ENCODE measurements around the gene HEG1. TPM values are rescaled to one million over a fixed set of nuclear protein-coding genes. Genes with fewer than 3 reads are reported as not detected.
"Not testable (repeated sequence)": the region's sequence is repeated elsewhere in the genome, so short reads cannot be mapped to it uniquely, and the experiment has no call there.

The HEG1 gene
- total RNA-seq, 1 donor from 2014 or later: 104 TPM

DNA sequence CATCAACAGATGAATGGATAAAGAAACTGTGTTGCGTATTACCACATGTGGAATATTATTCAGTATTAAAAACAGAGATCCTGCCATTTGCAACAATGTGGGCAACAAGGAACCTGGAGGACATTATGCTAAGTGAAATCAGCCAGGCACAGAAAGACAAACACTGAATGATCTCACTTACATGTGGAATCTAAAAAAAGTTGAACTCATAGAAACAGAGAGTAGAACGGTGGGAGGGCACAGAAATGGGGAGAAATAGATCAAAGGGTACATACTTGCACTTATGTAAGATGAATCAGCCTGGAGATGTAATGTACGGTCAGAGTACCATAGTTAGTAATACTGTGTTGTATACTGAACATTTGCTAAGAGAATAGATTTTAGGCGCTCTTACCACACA, 91.4 kb downstream of the HEG1 start:
- DNase-seq (ENCODE audit: extremely low read depth, low read depth, low spot score): no peak

DNA sequence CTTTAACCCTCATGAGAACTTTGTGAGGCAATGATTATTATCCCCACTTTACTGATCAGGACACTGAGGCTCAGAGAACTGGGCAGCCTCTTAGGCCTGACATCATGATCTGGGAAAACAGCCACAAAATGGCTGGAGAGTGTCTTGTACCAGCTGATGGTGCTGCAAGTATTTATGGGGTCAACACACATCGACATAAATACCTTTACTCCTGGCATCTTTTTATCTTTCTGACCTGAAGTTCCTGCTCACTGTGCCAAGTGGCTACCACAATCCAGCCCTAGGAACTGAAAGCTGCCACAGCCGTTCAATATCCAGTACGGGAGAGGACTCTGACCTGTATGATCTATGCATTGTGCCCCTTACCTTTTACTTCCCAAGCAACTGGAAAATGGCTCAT, 92.0 kb downstream of the HEG1 start:
- DNase-seq (ENCODE audit: extremely low read depth, low read depth, low spot score): no peak

DNA sequence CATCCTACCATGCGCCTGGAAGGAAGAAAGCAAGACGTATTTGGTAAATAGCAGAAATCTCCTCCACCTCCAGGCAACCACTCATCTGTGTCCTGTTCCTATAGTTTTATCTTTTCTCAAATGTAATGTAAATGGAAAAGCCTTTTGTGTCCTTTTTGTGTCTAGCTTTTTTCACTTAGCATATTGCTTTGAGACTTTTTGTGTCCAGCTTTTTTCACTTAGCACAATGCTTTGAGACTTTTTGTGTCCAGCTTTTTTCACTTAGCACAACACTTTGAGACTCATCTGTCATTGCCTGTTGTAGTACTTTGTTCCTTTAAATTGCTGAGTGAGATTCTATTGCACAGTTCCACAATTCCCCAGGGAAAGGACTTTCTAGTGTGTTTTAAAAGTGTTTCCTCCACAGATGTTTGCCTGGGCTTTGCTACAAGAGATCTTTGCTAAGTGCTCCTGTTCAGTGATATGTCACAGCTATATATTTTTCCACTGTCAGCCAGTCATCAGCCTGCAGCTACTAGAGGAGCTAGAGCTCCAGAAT, 93.3 kb downstream of the HEG1 start:
- no peak for DNase-seq (ENCODE audit: extremely low read depth, low read depth, low spot score)

DNA sequence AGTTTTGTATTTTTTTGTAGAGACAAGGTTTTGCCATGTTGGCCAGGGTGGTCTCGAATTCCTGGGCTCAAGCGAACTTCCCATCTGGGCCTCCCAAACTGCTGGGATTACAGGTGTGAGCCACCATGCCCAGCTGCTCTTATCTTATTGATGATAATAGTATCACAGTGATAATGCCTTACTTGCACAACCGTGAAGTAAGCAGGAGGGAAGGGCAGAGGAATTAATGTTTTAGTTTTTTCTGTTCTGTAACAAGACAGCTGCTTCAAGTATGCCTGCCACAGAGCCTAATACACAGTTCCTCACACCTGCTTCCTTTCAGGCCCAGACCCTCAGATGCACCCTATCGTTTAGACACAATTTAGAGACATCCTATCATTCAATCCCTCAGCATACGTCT, 95.1 kb downstream of the HEG1 start:
- no peak for DNase-seq (ENCODE audit: extremely low read depth, low read depth, low spot score)

DNA sequence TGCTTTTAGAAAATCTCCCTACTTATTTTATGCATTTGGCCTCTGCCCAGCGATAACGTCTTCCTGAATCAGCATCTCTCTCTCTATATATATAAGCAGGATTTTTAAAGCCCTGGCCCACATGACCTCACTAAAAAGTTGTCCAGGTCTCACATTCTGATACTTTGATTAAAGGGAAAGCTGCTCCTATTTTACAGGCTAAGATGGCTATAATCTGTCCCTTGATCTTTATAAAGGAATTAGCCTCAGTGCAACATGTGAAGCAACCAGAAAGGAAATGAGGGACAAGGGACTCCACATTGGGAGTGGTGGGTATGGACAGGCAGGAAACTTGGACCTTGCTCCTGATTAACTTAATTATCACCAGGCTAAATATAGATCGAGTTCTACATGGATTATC, 95.7 kb downstream of the HEG1 start:
- DNase-seq (ENCODE audit: extremely low read depth, low read depth, low spot score): no peak

DNA sequence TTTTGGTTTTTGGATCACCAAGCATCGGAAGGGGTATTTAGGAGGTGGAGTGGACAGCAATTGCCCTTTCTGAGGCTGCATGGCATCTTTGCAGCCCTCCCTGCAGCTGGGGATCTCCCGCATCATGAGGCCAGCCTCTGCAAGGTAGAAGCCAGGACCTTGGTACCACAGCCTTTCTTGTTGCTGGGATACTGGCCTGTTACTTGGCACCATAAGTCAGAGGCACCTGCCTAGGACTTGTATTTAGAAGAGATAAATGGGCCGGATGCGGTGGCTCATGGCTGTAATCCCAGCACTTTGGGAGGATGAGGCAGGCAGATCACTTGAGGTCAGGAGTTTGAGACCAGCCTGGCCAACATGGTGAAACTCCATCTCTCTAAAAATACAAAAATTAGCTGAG, 97.8 kb downstream of the HEG1 start:
- not testable (repeated sequence) for DNase-seq (ENCODE audit: extremely low read depth, low read depth, low spot score)

DNA sequence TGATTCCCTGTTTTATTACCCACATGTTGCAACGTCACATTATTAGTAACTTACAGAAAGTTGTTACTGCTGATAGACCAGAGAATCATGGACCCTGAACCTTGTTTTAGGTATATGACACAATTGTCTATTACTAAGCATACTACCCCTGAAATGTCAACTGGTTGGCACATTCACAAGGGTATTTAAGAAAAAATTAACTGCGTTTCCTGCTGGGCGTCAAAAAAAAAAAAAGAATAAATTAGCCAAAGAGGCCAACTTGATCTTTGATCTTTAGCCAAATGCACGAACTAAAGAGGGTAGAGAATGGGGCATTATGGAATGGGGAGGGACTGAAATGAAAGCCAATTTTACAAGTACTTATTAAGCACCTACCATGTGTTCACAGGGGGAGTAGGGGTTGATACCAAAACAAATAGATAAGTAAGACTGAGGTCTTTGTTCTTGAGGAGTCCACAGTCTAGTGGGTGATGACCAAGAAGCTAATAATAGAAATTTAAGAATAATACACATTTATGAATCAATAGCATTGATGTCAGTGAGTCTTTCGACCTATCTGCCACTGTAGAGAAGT, 103.4 kb downstream of the HEG1 start:
- no peak for DNase-seq (ENCODE audit: extremely low read depth, low read depth, low spot score)

DNA sequence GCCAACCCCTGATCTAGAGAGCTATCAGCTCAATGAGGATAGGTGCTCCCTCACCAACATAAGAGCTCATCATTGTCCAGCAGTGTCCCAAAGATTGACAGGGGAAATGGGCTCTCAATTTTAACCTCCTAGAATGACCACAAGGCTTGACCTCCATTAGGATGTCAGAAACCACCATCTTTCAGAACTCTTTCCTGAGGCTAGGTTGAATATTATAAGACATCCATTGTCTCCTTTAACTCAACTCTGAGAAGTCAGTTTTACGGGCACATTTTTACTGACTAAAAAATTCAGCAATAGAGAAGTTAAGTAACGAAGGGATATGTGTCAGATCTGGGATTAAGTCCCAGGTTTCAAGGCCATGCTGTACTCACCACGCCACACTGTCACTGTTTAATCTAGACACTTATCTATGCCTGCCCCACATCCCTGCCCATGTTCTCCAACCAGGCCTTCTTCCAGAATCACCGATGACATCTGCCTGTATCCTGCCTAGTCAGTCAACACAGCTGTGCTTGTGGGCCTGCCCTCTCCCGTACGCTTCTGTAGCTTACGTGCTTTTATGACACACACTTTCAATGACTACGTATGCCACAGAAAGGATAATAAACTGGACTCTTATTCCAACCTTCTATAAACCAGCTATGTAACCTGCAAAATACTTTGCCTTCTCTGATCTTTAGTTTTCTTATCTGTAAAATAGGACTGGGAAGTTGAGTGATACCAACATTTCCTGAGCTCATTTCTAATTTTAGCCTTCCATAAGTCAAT, 104.1 kb downstream of the HEG1 start:
- DNase-seq (ENCODE audit: extremely low read depth, low read depth, low spot score): no peak

DNA sequence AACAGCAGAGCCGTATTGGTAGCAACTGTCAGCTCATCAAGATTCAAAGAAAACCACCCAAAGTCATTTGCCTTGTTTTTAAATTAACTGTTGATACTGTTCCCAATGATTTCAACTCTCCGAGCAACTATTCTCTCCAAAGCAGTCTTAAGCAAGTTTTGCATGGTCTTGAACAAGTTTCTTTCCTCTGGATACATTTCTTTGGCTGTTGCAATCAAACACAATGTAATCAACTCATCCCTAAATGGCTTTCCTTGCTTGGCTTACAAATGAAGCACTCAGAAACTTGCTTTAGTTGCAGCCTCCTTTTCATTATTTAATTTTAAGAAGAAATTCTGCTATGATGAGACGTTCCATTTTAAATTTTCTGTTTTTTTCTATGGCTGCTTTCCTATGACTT, 105.8 kb downstream of the HEG1 start:
- DNase-seq (ENCODE audit: extremely low read depth, low read depth, low spot score): no peak

DNA sequence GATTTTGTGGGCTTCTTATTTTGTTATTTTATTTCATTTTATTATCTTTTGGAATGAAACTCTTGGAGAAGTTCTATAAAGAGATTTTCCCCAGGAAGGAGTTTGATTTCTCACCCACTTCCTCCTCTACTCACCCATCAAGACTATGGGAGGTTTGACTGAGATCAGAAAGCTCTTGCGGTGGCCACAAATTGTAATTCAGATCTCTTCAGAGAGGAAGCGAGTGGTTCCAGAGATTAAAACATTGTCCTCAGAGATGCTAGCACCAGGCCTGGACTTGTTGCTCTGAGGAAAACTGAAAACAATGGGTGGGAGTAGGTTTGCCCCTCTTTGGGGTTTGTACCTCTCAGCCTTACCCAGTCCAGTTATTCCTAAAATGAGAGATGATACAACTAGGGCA, 113.2 kb downstream of the HEG1 start:
- no peak for DNase-seq (ENCODE audit: extremely low read depth, low read depth, low spot score)

DNA sequence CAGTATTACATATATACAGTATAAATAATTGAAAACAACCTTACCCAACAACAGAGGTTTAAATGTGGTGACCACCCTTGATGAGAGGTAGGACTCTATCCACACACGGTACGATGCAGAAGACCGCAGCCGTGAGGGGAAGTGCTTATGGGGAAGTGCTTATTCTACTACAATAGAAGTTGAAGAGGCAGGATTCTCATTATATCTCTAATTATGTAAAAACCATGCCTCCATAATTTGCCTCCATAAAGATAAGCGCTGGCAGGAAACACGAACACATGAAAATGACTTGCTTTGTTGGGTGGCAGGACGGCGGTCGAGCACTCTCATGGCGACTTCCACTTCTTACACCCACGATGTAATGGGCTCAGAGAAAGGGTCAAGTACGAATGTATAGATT, 114.0 kb downstream of the HEG1 start:
- DNase-seq (ENCODE audit: extremely low read depth, low read depth, low spot score): no peak

DNA sequence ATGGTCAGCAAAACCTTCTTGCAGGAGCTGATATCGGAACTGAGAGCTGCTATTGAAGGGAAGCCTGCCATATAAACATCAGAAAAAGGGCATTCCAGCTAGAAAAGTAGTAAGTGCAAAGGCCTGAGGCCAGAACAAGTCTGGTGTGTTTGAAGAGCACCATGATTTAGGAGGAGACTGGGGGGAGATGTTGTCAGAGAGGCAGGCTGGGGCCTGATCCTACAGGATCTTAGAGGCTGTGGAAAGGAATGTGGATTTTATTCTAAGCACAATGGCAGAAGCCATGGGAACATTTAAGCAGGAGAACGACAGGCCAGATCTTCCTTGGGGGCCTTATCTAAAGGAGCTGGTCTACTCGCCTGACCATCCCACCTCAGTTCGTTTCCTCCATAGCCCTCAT, 116.1 kb downstream of the HEG1 start:
- no peak for DNase-seq (ENCODE audit: extremely low read depth, low read depth, low spot score)

DNA sequence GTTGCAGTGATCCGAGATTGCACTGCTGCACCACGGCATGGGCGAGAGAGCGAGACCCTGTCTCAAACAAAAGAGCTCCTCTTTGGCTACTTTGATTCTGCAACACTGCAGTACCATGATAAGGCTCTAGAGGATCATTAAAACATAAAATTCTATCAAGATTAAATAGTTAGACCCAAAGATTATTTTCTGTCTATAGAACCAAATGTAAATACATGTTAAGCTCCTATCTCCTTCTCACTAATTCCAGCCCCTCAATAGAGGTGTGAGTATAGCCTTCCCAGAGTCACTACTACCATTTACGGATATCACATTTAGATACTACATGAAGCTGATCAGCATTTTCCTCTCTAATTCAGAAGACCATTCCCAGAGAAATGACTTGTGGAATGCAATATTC, 116.9 kb downstream of the HEG1 start:
- DNase-seq (ENCODE audit: extremely low read depth, low read depth, low spot score): no peak

DNA sequence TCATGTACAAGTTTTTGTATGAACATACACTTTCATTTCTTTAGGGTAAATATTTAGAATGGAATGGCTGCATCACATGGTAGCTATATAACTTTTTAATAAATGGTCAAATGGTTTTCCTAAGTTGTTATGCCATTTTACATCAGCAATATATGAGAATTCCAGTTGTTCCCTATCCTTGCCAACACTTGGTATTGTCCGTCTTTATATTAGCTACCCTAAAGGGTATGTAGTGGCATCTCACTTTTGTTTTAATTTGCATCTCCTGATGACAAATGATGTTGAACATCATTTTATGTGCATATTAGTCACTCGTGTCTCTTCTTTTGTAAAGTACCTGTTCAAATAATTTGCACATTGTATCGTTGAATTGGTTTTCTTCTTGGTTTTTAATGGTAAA, 118.7 kb downstream of the HEG1 start:
- no peak for DNase-seq (ENCODE audit: extremely low read depth, low read depth, low spot score)

DNA sequence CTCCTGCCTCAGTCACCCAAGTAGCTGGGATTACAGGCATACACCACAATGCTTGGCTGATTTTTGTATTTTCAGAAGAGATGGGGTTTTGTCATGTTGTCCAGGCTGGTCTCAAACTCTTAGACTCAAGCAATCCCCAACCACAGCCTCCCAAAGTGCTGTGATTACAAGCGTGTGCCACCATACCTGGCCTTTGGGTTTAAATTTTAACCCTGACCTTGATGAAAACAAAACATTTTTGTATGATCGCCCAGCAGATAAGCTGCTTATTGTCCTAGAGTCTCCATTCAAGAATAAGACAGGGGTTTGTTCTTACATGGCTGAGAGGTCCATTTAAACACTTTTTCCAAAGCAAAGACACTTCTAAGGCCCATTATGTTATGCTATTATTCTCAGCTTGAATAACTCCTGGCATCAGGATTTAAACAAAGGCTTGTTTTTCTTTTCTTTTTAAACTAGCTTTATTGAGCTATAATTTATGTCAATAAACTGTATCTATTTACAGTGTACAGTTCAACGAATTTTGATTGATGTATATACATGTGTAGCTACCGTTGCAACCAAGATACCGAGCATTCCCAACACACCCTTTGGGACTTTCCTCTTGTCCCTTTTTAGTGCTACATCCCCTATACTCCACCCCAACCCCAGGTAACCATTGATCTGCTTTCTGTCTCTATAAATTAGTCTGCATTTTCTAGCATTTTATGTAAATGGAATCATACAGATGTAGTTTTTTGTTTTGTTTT, 119.8 kb downstream of the HEG1 start:
- DNase-seq (ENCODE audit: extremely low read depth, low read depth, low spot score): no peak

DNA sequence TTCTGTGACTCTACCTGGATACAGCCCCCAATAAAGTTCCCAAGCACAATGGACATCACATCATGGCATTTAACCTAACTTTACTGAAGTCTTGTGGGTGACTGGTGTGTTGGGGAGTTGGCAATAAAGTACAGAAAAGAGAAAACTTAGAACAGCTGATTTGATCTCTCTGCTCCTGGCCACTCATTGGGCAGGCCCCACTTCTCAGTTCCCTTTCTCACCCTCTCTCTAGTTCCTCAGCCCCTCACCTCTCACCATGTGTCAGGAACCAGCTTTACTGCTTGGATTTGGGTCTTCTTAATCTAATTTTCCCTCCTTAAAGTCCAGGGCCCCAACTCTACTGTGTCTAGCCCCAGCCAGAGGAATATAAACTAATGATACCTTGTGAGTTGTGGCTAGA, 120.5 kb downstream of the HEG1 start:
- DNase-seq (ENCODE audit: extremely low read depth, low read depth, low spot score): no peak

DNA sequence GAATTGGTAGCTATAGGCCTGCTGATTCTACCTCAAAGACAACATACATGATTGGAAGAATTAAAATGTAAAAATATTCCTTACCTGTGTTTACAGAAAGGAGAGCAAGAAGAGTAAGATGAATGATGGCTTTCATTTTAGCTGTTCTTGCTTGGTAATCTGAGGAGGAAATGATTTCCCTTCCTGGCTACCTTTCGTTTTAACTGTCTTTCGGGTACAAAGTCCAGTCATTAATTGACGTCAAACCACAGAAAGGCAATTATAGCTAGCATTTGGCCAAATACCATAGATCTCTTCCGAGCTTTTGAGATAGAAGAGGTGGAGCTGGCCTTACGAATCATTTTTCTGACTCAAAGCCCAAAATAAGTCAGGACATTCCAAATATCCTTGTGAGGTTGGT, 121.2 kb downstream of the HEG1 start, which contains the start of gene MUC13:
MUC13 (minus strand) TSS at position 175 of the 400 bp plus-strand sequence; CDS start at position 136, 39 bp downstream.
- DNase-seq (ENCODE audit: extremely low read depth, low read depth, low spot score): no peak

DNA sequence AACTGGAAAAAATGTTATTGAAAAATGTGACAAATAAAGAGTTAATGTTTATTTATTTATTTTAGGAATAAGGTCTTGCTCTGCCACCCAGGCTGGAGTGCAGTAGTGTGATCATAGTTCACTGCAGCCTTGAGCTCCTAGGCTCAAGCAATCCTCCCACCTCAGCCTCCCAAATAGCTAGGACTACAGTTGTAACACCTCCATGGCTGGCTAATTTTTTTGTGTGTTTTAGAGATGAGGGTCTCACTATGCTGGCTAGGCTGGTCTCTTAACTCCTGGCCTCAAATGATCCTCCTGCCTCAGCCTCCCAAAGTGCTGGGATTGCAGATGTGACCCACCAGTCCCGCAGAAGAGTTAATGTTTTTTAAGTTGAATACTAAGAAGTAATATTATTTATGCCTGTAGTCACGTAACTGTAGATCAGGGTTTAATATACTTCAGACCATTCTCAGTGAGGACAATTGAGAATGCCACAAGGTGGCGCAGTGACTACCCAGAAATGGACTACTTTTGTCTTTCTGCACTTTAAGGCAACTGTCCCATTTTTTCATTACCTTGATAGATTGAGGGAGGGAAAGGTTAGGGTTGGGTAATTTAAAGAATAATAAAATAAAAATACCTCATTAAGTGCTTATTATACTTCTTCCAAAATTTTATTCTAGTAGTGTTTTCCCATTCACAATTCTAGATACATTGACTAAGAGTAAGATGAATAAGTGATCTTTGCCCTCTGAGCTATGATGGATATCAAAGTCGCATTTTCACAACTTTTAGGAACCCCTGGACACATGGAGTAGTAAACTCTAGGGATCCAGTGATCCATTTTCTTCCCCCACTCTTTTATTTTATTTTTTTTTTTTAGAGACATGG, 127.2 kb downstream of the HEG1 start:
- DNase-seq (ENCODE audit: extremely low read depth, low read depth, low spot score): peak; percentile 52

DNA sequence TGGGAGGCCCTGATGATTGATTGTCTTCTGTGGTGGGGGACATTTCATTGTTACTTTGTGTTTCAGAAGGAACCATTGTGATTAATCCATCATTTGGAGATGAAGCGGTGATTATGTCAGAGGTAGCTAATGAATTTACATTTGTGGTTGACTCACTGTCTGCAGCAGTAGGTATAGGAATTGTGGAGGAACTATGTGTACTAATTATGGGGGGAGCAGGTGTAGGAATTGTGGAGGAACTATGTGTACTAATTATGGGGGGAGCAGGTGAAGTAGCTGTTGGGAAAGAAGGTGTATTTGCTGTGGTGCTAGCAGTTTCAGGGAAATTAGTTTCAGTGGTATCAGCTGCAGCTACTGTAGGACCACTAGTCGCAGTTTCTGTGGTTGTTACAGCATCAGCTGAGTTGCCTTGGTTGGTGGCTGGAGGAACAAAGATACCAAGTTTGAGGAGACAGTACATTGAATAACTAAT, 128.2 kb downstream of the HEG1 start:
- no peak for DNase-seq (ENCODE audit: extremely low read depth, low read depth, low spot score)

DNA sequence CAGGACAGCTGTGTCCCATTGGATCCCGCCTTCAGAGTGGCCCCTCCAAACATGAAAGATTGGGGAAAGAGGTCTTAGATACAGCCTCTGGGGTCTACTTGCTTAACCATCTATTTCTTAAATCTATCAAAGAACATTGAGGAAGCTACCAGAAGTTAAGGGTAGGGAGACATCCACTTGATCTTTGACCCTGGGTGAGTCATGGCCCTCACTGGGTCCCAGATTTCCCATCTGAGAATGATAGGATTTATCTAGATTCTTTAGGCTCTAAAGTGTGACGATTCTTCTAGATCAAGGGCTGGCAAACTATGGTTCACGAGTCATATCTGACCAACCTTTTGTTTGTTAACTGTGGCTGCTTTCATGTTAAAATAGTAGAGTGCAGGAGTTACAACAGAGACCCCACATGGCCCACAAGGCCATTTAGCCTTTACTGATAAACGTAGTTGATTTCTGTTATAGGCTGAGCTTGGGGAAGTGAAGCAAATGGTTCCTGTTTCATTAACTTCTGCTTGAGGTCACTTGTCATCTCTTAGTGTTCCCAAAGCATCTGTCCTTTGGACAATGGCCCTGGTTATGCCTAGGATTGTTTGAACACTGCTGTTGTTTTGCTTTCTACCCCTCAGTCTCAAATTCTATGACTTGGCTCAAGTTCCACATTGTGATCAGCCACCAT, 129.2 kb downstream of the HEG1 start:
- no peak for DNase-seq (ENCODE audit: extremely low read depth, low read depth, low spot score)

Data from glomerular endothelial cell (primary cell).